Measurements from ENCODE around the gene COX7A2L. TPM values are rescaled to one million over a fixed set of nuclear protein-coding genes. Genes with fewer than 3 reads are reported as not detected.

The COX7A2L gene
- total and polyA plus RNA-seq, 2 of the 8 experiments (the other 6 are each of a cell fraction or from before 2014, with no cell fraction given), result 85.6 to 114 TPM

- no peak overlapping the region for H4K8ac ChIP-seq (ENCODE audit: extremely low read depth, insufficient read depth, low read length)
- no peak overlapping the region for H2BK5ac ChIP-seq (ENCODE audit: low read depth, low read length)
- no peak overlapping the region for H4K91ac ChIP-seq (replicated peaks; ENCODE audit: insufficient read length, low read length)
- H4K20me1 ChIP-seq (replicated peaks in 1 of 2; ENCODE audit: control insufficient read depth in 1 of 2, insufficient read depth in 2 of 2, low read length in 2 of 2), result no peaks in the 10 kb centered on the region
- no peaks in the 10 kb centered on the region for H3K27me3 ChIP-seq (replicated peaks in 1 of 4; ENCODE audit: control insufficient read depth in 3 of 4, extremely low read depth in 1 of 4, insufficient read depth in 3 of 4, low read length in 3 of 4)
- no peaks in the 10 kb centered on the region for H3K36me3 ChIP-seq (ENCODE audit: control insufficient read depth in 2 of 4, insufficient read depth in 4 of 4, low read length in 3 of 4)
- H3K14ac ChIP-seq (ENCODE audit: insufficient read length), result no peak overlapping the region
- DNase-seq (ENCODE audit: low read depth in 1 of 2, low spot score in 2 of 2) (no peak), FAIRE-seq (no peak)
- H3K4me1 ChIP-seq (replicated peaks in 1 of 4; ENCODE audit: control insufficient read depth in 3 of 4, insufficient read depth in 4 of 4, low read length in 3 of 4), result peaks cover 0 to 3% (median 0%) of the 10 kb centered on the region in 4 experiments; a peak in 2 of 7 replicates
- H2AK5ac ChIP-seq (ENCODE audit: low read depth, low read length), result no peak overlapping the region
- no peaks in the 10 kb centered on the region for H3K9me3 ChIP-seq (ENCODE audit: insufficient read depth in 2 of 2, low read depth in 1 of 2, low read length in 1 of 2)
- H2BK15ac ChIP-seq (ENCODE audit: low read length), result no peak overlapping the region
- no peak overlapping the region for H3K18ac ChIP-seq (ENCODE audit: extremely low read depth, low read length)
- no peak overlapping the region for H3K23ac ChIP-seq (ENCODE audit: insufficient read length)
- H3K79me2 ChIP-seq (ENCODE audit: control insufficient read depth in 1 of 2, insufficient read depth in 2 of 2, low read length in 2 of 2), result no peaks in the 10 kb centered on the region
- no peak overlapping the region for H2BK120ac ChIP-seq (replicated peaks; ENCODE audit: low read depth, low read length)
- no peak overlapping the region for H3K4me2 ChIP-seq (ENCODE audit: insufficient read depth in 1 of 2, low read depth in 2 of 2, low read length in 2 of 2)
- no peak overlapping the region for H3K9ac ChIP-seq (replicated peaks in 1 of 4; ENCODE audit: extremely low read depth in 1 of 4, low read depth in 3 of 4, low read length in 3 of 4)
- H2BK20ac ChIP-seq (ENCODE audit: low read length), result no peak overlapping the region
- no peak overlapping the region for H2AFZ ChIP-seq (ENCODE audit: low read length)
- ChIA-PET CTCF (ENCODE audit: partially characterized antibody) (interaction anchor here (2.1 kb wide), 1 partner anchor 42 kb away, joined by 5 read pairs; no protein-coding TSS in a partner anchor), POLR2A (ENCODE audit: partially characterized antibody) (interaction anchor here (1.4 kb wide), 1 partner anchor 11 kb away, joined by 3 read pairs; no protein-coding TSS in a partner anchor)
- no peaks in the 10 kb centered on the region for H3K79me1 ChIP-seq (ENCODE audit: low read depth, low read length)
- no peak overlapping the region for H4K5ac ChIP-seq (ENCODE audit: insufficient read length, low read depth, low read length)
- H3K27ac ChIP-seq (ENCODE audit: low read depth, low read length), result no peak overlapping the region
- H3K4ac ChIP-seq (replicated peaks; ENCODE audit: insufficient read length, low read depth, low read length), result no peak overlapping the region
- no peak overlapping the region for H3K56ac ChIP-seq (replicated peaks; ENCODE audit: insufficient read length, low read depth, low read length)
- H2BK12ac ChIP-seq (ENCODE audit: low read depth, low read length), result no peak overlapping the region
- no peaks in the 10 kb centered on the region for H3K23me2 ChIP-seq (ENCODE audit: low read depth, low read length)
- H3K4me3 ChIP-seq (ENCODE audit: extremely low read depth in 1 of 4, insufficient read depth in 2 of 4, low read depth in 3 of 4, low read length in 4 of 4), result no peak overlapping the region
- TF ChIP-seq GTF2F1 (IDR thresholded peaks at IDR 0.05; ENCODE audit: borderline replicate concordance, low read depth, low read length) (no peak), EGR1 (IDR thresholded peaks at IDR 0.05; ENCODE audit: borderline replicate concordance, low read depth, low read length) (no peak), NRF1 (IDR thresholded peaks at IDR 0.05; ENCODE audit: low read depth, low read length) (no peak), RAD21 (IDR thresholded peaks at IDR 0.05 in 1 of 2, conservative IDR thresholded peaks at IDR 0.05 in 1 of 2; ENCODE audit: low read depth in 2 of 2, low read length in 2 of 2) (no peak), RBBP5 (IDR thresholded peaks at IDR 0.05; ENCODE audit: borderline replicate concordance, low read depth, low read length) (no peak), CEBPB (IDR thresholded peaks at IDR 0.05; ENCODE audit: low read depth, low read length) (no peak), TCF12 (IDR thresholded peaks at IDR 0.05; ENCODE audit: low read depth, low read length) (no peak), SRF (IDR thresholded peaks at IDR 0.05; ENCODE audit: low read depth, low read length) (no peak), MAFK (IDR thresholded peaks at IDR 0.05; ENCODE audit: low read depth, low read length) (no peak), PHF8 (conservative IDR thresholded peaks at IDR 0.05; ENCODE audit: low read depth, low read length) (no peak), CHD2 (IDR thresholded peaks at IDR 0.05; ENCODE audit: low read length) (no peak), YY1 (IDR thresholded peaks at IDR 0.05; ENCODE audit: low read depth, low read length) (no peak), TEAD4 (IDR thresholded peaks at IDR 0.05; ENCODE audit: low read depth, low read length) (no peak), GABPA (IDR thresholded peaks at IDR 0.05; ENCODE audit: borderline replicate concordance, insufficient read depth, low read length) (no peak)
- TF ChIP-seq, protein P1, sequence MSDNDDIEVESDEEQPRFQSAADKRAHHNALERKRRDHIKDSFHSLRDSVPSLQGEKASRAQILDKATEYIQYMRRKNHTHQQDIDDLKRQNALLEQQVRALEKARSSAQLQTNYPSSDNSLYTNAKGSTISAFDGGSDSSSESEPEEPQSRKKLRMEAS (IDR thresholded peaks at IDR 0.05), result no peak
These were observed 5.4 kb upstream of the COX7A2L start for GRCh38 chr2:42366411-42366810.

Measured in H1 (cell line).